ENCODE measurements around the gene DISP3. TPM values are rescaled to one million over a fixed set of nuclear protein-coding genes. Genes with fewer than 3 reads are reported as not detected.

DISP3 gene
- polyA plus RNA-seq, 1 of the 3 experiments (the other 2 are of a cell fraction): 0.08 TPM

- Histone ChIP-seq H3K27ac (ENCODE audit: low read depth in 2 of 2, low read length in 1 of 2) (no peak overlapping the region), H3K4me2 (no peak overlapping the region), H3K27me3 (ENCODE audit: insufficient read depth) (no peaks in the 10 kb centered on the region; the same call in 1 of the 2 replicates), H3K9ac (no peak overlapping the region), H3F3A (replicated peaks; ENCODE audit: insufficient read depth) (no peaks in the 10 kb centered on the region), H3K9me2 (no peaks in the 10 kb centered on the region), H2AFZ (ENCODE audit: low read depth) (no peak overlapping the region), H3K4me3 (ENCODE audit: low read depth in 2 of 2, low read length in 1 of 2) (no peak overlapping the region), H3K4me1 (ENCODE audit: control insufficient read depth in 1 of 2, insufficient read depth in 2 of 2, low read depth in 1 of 2, low read length in 1 of 2) (peaks cover 0 to 24% of the 10 kb centered on the region in 2 experiments; a peak in 2 of 4 replicates), H3K9me3 (no peaks in the 10 kb centered on the region), H3K79me2 (ENCODE audit: insufficient read depth) (no peaks in the 10 kb centered on the region), H3K36me3 (replicated peaks in 1 of 2; ENCODE audit: control insufficient read depth in 1 of 2, insufficient read depth in 2 of 2, low read length in 1 of 2) (no peaks in the 10 kb centered on the region), H4K20me1 (ENCODE audit: insufficient read depth) (no peaks in the 10 kb centered on the region)
- TF ChIP-seq SMC3 (IDR thresholded peaks at IDR 0.05; ENCODE audit: low read depth, low read length) (no peak), EP300 (IDR thresholded peaks at IDR 0.05; ENCODE audit: borderline replicate concordance in 1 of 2, low read depth in 1 of 2, low read length in 1 of 2) (no peak), SIN3A (IDR thresholded peaks at IDR 0.05; ENCODE audit: borderline replicate concordance, low read depth, low read length) (no peak), RCOR1 (IDR thresholded peaks at IDR 0.05; ENCODE audit: low read length) (no peak), RFX5 (IDR thresholded peaks at IDR 0.05; ENCODE audit: low read length) (no peak), GATA2 (CRISPR knock-in tag; IDR thresholded peaks at IDR 0.05) (no peak), CTCF (IDR thresholded peaks at IDR 0.05) (no peak), JUND (IDR thresholded peaks at IDR 0.05) (no peak), MAX (IDR thresholded peaks at IDR 0.05; ENCODE audit: low read depth) (no peak), USF1 (IDR thresholded peaks at IDR 0.05; ENCODE audit: borderline replicate concordance, low read depth) (no peak)
- 42% methylated on average over 5 of the region's 6 CpGs for WGBS (ENCODE audit: low lambda C conversion rate)
- CTCF ChIA-PET: interaction anchor here (1.1 to 1.7 kb wide), 3 partner anchors 14 to 80 kb away, joined by 3 to 5 read pairs (median 4); partner anchors contain the start of gene DISP3
- DNase-seq: no peak
- POLR2A ChIA-PET: no interaction called here
Observed at GRCh38 chr1:11559591-11559970, 80.6 kb downstream of the DISP3 start.

GRCh38 chr1:11560061-11560460 lies 81.1 kb downstream of the DISP3 start:
- H3K36me3 ChIP-seq (replicated peaks in 1 of 2; ENCODE audit: control insufficient read depth in 1 of 2, insufficient read depth in 2 of 2, low read length in 1 of 2): no peaks in the 10 kb centered on the region
- no peak overlapping the region for H3K9ac ChIP-seq
- H3K4me1 ChIP-seq (ENCODE audit: control insufficient read depth in 1 of 2, insufficient read depth in 2 of 2, low read depth in 1 of 2, low read length in 1 of 2): peaks cover 0 to 27% of the 10 kb centered on the region in 2 experiments; a peak in 2 of 4 replicates
- no peaks in the 10 kb centered on the region for H3K79me2 ChIP-seq (ENCODE audit: insufficient read depth)
- no peaks in the 10 kb centered on the region for H4K20me1 ChIP-seq (ENCODE audit: insufficient read depth)
- WGBS (ENCODE audit: low lambda C conversion rate): 69% methylated on average over 8 of the region's 8 CpGs
- no peaks in the 10 kb centered on the region for H3K9me2 ChIP-seq
- H2AFZ ChIP-seq (ENCODE audit: low read depth): no peak overlapping the region
- ChIA-PET POLR2A (no interaction called here), CTCF (interaction anchor here (0.9 to 1.7 kb wide), 4 partner anchors 14 to 81 kb away, joined by 3 to 5 read pairs (median 4); partner anchors contain the start of gene DISP3)
- H3F3A ChIP-seq (replicated peaks; ENCODE audit: insufficient read depth): no peaks in the 10 kb centered on the region
- no peak for TF ChIP-seq MAX (IDR thresholded peaks at IDR 0.05; ENCODE audit: low read depth)
- TF ChIP-seq SIN3A (IDR thresholded peaks at IDR 0.05; ENCODE audit: borderline replicate concordance, low read depth, low read length): no peak
- no peak for TF ChIP-seq FOSL2 (IDR thresholded peaks at IDR 0.05; ENCODE audit: borderline replicate concordance, low read depth)
- no peak for TF ChIP-seq RCOR1 (IDR thresholded peaks at IDR 0.05; ENCODE audit: low read length)
- TF ChIP-seq TAF1 (IDR thresholded peaks at IDR 0.05; ENCODE audit: borderline replicate concordance, low read depth, low read length): no peak
- TF ChIP-seq USF1 (IDR thresholded peaks at IDR 0.05; ENCODE audit: borderline replicate concordance, low read depth): no peak
- no peak for TF ChIP-seq RXRA (IDR thresholded peaks at IDR 0.05; ENCODE audit: borderline replicate concordance, low read depth)
- TF ChIP-seq GABPA (IDR thresholded peaks at IDR 0.05; ENCODE audit: low read depth): no peak
- no peak for TF ChIP-seq TEAD4 (IDR thresholded peaks at IDR 0.05; ENCODE audit: borderline replicate concordance, insufficient read depth)
- TF ChIP-seq EZH2phosphoT487 (IDR thresholded peaks at IDR 0.05; ENCODE audit: borderline replicate concordance, low read depth): no peak
- TF ChIP-seq MXI1 (IDR thresholded peaks at IDR 0.05; ENCODE audit: low read depth, low read length): no peak
- no peak for TF ChIP-seq CHD2 (IDR thresholded peaks at IDR 0.05; ENCODE audit: low read length, partially characterized antibody)
- no peak for TF ChIP-seq FOXM1 (IDR thresholded peaks at IDR 0.05; ENCODE audit: low read depth)
- no peak for TF ChIP-seq NFIC (IDR thresholded peaks at IDR 0.05; ENCODE audit: borderline replicate concordance)
- no peak for TF ChIP-seq YY1 (IDR thresholded peaks at IDR 0.05; ENCODE audit: low read depth)
- DNase-seq: no peak
- H3K9me3 ChIP-seq: no peaks in the 10 kb centered on the region
- H3K27me3 ChIP-seq (ENCODE audit: insufficient read depth): no peaks in the 10 kb centered on the region; the same call in 1 of the 2 replicates
- no peak overlapping the region for H3K27ac ChIP-seq (ENCODE audit: low read depth in 2 of 2, low read length in 1 of 2)
- no peak overlapping the region for H3K4me2 ChIP-seq
- H3K4me3 ChIP-seq (ENCODE audit: low read depth in 2 of 2, low read length in 1 of 2): no peak overlapping the region
